ENCODE measurements around the gene IGF2BP2.

GRCh38 chr3:185693985-185694653 lies 130.7 kb downstream of the IGF2BP2 start:
- TF ChIP-seq CTCF (IDR thresholded peaks at IDR 0.05 in 8 of 11, conservative IDR thresholded peaks at IDR 0.05 in 3 of 11) (no peak), POLR2A (IDR thresholded peaks at IDR 0.05) (no peak)
